ENCODE data around the gene CADPS.

Gene CADPS

GRCh38 chr3:62359531-62359930 lies 515.7 kb downstream of the CADPS start:
- DNase-seq (ENCODE audit: low read depth, low spot score), result no peak

- no peak for DNase-seq (ENCODE audit: low read depth, low spot score)
These were observed 518.9 kb downstream of the CADPS start for GRCh38 chr3:62356356-62356755.

- no peak for DNase-seq (ENCODE audit: low read depth, low spot score)
These were observed 519.5 kb downstream of the CADPS start for GRCh38 chr3:62355703-62356102.
